Measurements from ENCODE around the gene KIFBP. TPM values are rescaled to one million over a fixed set of nuclear protein-coding genes. Genes with fewer than 3 reads are reported as not detected.
A peak's percentile ranks its signal among the peaks of the same experiment; 100 is the strongest.

KIFBP gene
- total and polyA plus RNA-seq, 9 of the 15 experiments (the other 6 are each of a cell fraction or from before 2014, with no cell fraction given) = 5.6 to 23.2 (median 14.8) TPM

DNA sequence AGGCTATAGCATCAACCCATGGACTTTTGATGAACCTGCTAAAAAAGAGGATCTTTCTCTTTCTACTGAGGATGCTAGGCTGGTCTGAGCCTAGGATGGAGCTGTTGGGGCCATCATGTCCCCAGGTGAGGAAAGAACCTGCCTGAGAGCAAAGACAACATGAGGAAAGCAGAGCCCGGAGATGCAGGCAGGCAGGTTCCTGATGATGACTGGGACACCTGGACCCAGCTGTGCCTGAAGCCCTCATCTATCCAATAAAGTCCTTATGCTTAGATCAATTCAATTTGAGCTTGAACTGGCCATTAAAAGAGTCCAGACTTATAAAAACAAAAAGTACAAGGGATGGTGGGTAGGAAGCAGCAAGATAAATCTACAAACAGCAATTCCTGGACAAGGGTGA, 48.9 kb downstream of the KIFBP start:
- POLR2A ChIA-PET = interaction anchor here (0.5 to 1.3 kb wide), 4 partner anchors 9 to 72 kb away, joined by 3 to 6 read pairs (median 4); no protein-coding TSS in a partner anchor
- H3K4me3 ChIP-seq = no peak overlapping the region
- intact Hi-C loops (cut with micrococcal nuclease) = no loop called here

More for the DNA sequence above, 48.9 kb downstream of the KIFBP start:
- CTCF ChIA-PET (ENCODE audit: low intra/inter-chr PET ratio) = no interaction called here
- no peak overlapping the region for H2AFZ ChIP-seq (ENCODE audit: low read depth, low read length)
- no peaks in the 10 kb centered on the region for H3K79me2 ChIP-seq (ENCODE audit: control insufficient read depth, insufficient read depth, low read length)
- no peak for ATAC-seq
- no peak for DNase-seq (ENCODE audit: extremely low read depth in 1 of 4, low spot score in 3 of 4)
- FAIRE-seq = no peak
- in situ Hi-C loops (cut with MboI) = no loop called here
- H3K4me2 ChIP-seq (ENCODE audit: insufficient read depth, low read length) = no peak overlapping the region
- no peaks in the 10 kb centered on the region for H3K9me3 ChIP-seq (replicated peaks; ENCODE audit: control insufficient read depth, insufficient read depth, low read depth, low read length)
- TF ChIP-seq, protein P1, sequence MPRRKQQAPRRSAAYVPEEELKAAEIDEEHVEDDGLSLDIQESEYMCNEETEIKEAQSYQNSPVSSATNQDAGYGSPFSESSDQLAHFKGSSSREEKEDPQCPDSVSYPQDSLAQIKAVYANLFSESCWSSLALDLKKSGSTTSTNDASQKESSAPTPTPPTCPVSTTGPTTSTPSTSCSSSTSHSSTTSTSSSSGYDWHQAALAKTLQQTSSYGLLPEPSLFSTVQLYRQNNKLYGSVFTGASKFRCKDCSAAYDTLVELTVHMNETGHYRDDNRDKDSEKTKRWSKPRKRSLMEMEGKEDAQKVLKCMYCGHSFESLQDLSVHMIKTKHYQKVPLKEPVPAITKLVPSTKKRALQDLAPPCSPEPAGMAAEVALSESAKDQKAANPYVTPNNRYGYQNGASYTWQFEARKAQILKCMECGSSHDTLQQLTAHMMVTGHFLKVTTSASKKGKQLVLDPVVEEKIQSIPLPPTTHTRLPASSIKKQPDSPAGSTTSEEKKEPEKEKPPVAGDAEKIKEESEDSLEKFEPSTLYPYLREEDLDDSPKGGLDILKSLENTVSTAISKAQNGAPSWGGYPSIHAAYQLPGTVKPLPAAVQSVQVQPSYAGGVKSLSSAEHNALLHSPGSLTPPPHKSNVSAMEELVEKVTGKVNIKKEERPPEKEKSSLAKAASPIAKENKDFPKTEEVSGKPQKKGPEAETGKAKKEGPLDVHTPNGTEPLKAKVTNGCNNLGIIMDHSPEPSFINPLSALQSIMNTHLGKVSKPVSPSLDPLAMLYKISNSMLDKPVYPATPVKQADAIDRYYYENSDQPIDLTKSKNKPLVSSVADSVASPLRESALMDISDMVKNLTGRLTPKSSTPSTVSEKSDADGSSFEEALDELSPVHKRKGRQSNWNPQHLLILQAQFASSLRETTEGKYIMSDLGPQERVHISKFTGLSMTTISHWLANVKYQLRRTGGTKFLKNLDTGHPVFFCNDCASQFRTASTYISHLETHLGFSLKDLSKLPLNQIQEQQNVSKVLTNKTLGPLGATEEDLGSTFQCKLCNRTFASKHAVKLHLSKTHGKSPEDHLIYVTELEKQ (CRISPR knock-in tag; IDR thresholded peaks at IDR 0.05) = no peak
- TF ChIP-seq ZNF124 (CRISPR knock-in tag; IDR thresholded peaks at IDR 0.05) (no peak), BDP1 (IDR thresholded peaks at IDR 0.05; ENCODE audit: insufficient read depth, insufficient read length) (no peak)
- H4K20me1 ChIP-seq (replicated peaks; ENCODE audit: control insufficient read depth, insufficient read depth, low read length) = no peaks in the 10 kb centered on the region
- peaks cover 3 to 8% of the 10 kb centered on the region in 2 experiments; a peak in 2 of 5 replicates for H3K27me3 ChIP-seq (ENCODE audit: control insufficient read depth in 2 of 2, insufficient read depth in 2 of 2, low read length in 2 of 2)
- H3K9ac ChIP-seq (ENCODE audit: insufficient read depth in 1 of 2, low read depth in 2 of 2, low read length in 2 of 2) = peak overlapping the region in 1 of 2 experiments; percentile 40; a peak in 1 of 4 replicates
- no peaks in the 10 kb centered on the region for H3K9me1 ChIP-seq (ENCODE audit: control insufficient read depth, insufficient read depth, low read length)
- no peaks in the 10 kb centered on the region; the same call in 2 of the 3 replicates for H3K36me3 ChIP-seq (ENCODE audit: control insufficient read depth, insufficient read depth, low read length)
- WGBS (ENCODE audit: insufficient coverage, low coverage, missing lambda C conversion rate) = 30% methylated on average over 1 of the region's 1 CpG
- no TSS peak for BruUV-seq (replicated peaks)
- no peaks in the 10 kb centered on the region for H3K4me1 ChIP-seq (replicated peaks in 1 of 2; ENCODE audit: control insufficient read depth in 2 of 2, insufficient read depth in 2 of 2, low read length in 2 of 2)
- no peak overlapping the region for H3K27ac ChIP-seq (ENCODE audit: extremely low read depth, low read depth, low read length)

Data from K562 (cell line).